Measurements from ENCODE around the gene CNTNAP5.

- TF ChIP-seq, protein P1, sequence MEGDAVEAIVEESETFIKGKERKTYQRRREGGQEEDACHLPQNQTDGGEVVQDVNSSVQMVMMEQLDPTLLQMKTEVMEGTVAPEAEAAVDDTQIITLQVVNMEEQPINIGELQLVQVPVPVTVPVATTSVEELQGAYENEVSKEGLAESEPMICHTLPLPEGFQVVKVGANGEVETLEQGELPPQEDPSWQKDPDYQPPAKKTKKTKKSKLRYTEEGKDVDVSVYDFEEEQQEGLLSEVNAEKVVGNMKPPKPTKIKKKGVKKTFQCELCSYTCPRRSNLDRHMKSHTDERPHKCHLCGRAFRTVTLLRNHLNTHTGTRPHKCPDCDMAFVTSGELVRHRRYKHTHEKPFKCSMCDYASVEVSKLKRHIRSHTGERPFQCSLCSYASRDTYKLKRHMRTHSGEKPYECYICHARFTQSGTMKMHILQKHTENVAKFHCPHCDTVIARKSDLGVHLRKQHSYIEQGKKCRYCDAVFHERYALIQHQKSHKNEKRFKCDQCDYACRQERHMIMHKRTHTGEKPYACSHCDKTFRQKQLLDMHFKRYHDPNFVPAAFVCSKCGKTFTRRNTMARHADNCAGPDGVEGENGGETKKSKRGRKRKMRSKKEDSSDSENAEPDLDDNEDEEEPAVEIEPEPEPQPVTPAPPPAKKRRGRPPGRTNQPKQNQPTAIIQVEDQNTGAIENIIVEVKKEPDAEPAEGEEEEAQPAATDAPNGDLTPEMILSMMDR (conservative IDR thresholded peaks at IDR 0.05 in 1 of 2, IDR thresholded peaks at IDR 0.05 in 1 of 2; ENCODE audit: extremely low read depth in 1 of 2, insufficient read depth in 1 of 2, low read depth in 1 of 2, low read length in 2 of 2), result no peak
- no peak for TF ChIP-seq EZH2 (IDR thresholded peaks at IDR 0.05; ENCODE audit: borderline replicate concordance, low read length)
Observed at GRCh38 chr2:124668161-124668560, 643.1 kb downstream of the CNTNAP5 start.

Measured in mammary epithelial cell (primary cell).